ENCODE data around the gene TMPRSS2. TPM values are rescaled to one million over a fixed set of nuclear protein-coding genes. Genes with fewer than 3 reads are reported as not detected.

TMPRSS2 gene
- total and polyA plus RNA-seq, 2 donors (not counting 1 experiment from before 2014, with no cell fraction given), result not detected

DNA sequence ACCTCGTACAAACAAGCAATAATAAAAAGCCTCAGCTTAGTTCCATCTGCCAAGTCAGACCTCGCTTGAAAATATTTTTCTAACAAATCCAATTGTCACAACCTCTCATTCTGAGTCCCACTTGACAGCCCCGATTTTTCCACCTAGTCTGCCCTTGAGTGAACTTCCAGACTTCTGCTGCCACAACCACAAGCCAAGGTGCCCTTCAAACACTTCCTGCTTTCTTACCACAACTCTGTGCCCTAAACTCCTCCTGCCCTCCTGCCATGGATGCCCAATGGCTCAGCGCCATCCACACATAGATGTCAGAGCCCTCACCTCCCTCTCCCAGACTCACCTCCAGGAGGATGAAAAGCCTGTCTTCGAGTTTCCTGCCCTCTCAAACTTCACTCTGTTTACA, 3.9 kb downstream of the TMPRSS2 start:
- WGBS (ENCODE audit: insufficient coverage), result 45% methylated on average over 5 of the region's 5 CpGs
- H3K4me1 ChIP-seq (ENCODE audit: control insufficient read depth in 2 of 2, insufficient read depth in 2 of 2, low read length in 2 of 2), result no peaks in the 10 kb centered on the region
- no peak overlapping the region for H3K27ac ChIP-seq (ENCODE audit: low read length in 2 of 2)
- no peak overlapping the region for H2AFZ ChIP-seq (ENCODE audit: insufficient read depth, low read depth, low read length, poor library complexity, severe bottlenecking)
- H3K4me3 ChIP-seq (ENCODE audit: control extremely low read depth in 1 of 5, extremely low read depth in 1 of 5, insufficient read depth in 1 of 5, low read depth in 2 of 5, low read length in 4 of 5), result no peak overlapping the region
- Mint-ChIP-seq H3K9me3 (ENCODE audit: insufficient read depth) (no peaks in the 10 kb centered on the region), H3K4me1 (no peaks in the 10 kb centered on the region), H3K27ac (no peak overlapping the region), H3K27me3 (peaks cover 43% of the 10 kb centered on the region), H3K4me3 (no peak overlapping the region)
- no peaks in the 10 kb centered on the region for H4K20me1 ChIP-seq (ENCODE audit: control insufficient read depth, insufficient read depth, low read length, poor library complexity, severe bottlenecking)
- POLR2A ChIA-PET, result no interaction called here
- no peaks in the 10 kb centered on the region for H3K36me3 ChIP-seq (replicated peaks in 1 of 2; ENCODE audit: control extremely low read depth in 1 of 2, control insufficient read depth in 1 of 2, extremely low read depth in 1 of 2, insufficient read depth in 2 of 2, low read length in 1 of 2)
- CTCF ChIA-PET, result no interaction called here
- H3K27me3 ChIP-seq (replicated peaks in 1 of 4; ENCODE audit: control extremely low read depth in 1 of 4, control insufficient read depth in 3 of 4, insufficient read depth in 4 of 4, low read length in 3 of 4), result peaks cover 0 to 32% (median 4%) of the 10 kb centered on the region in 4 experiments
- intact Hi-C loops (cut with micrococcal nuclease), result no loop called here
- DNase-seq, result no peak
- no peak for TF ChIP-seq CTCF (IDR thresholded peaks at IDR 0.05)
- TF ChIP-seq EZH2 (IDR thresholded peaks at IDR 0.05; ENCODE audit: borderline replicate concordance, insufficient read depth, low read depth, low read length, poor library complexity, severe bottlenecking), result no peak
- no peak for ATAC-seq (ENCODE audit: low read depth)
- no peak overlapping the region for H3K4me2 ChIP-seq (replicated peaks; ENCODE audit: low read depth, low read length, poor library complexity, severe bottlenecking)
- no peaks in the 10 kb centered on the region for H3K79me2 ChIP-seq (ENCODE audit: control insufficient read depth, insufficient read depth, low read length)
- no peaks in the 10 kb centered on the region for H3K9me3 ChIP-seq (ENCODE audit: control extremely low read depth in 1 of 3, control insufficient read depth in 2 of 3, insufficient read depth in 1 of 3, low read length in 2 of 3)
- H3K9ac ChIP-seq (ENCODE audit: low read length), result no peak overlapping the region

DNA sequence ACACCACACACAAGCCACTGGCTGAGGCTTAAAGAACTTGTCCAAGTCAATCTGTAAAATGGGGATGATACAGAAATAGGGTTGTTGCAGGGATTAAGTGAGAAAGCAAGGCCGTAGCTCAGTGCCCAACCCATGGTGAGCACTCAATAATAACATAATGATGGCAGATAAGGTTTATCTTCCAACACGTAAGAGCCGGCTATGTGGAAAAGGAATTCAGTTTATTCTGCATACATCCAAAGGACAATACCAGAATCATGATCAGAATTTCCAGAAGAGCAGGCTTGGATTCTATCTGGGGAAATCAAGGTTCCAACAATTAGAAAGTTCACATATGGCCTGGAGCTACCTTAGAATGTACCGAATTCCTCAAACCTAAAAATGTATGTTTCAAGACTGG, 4.6 kb downstream of the TMPRSS2 start:
- Mint-ChIP-seq H3K4me1 (no peaks in the 10 kb centered on the region), H3K4me3 (no peak overlapping the region), H3K9me3 (ENCODE audit: insufficient read depth) (no peaks in the 10 kb centered on the region), H3K27ac (no peak overlapping the region), H3K27me3 (peaks cover 37% of the 10 kb centered on the region)
- intact Hi-C loops (cut with micrococcal nuclease), result no loop called here
- Histone ChIP-seq H3K9ac (ENCODE audit: low read length) (no peak overlapping the region), H3K4me2 (replicated peaks; ENCODE audit: low read depth, low read length, poor library complexity, severe bottlenecking) (no peak overlapping the region), H2AFZ (ENCODE audit: insufficient read depth, low read depth, low read length, poor library complexity, severe bottlenecking) (no peak overlapping the region), H3K36me3 (replicated peaks in 1 of 2; ENCODE audit: control extremely low read depth in 1 of 2, control insufficient read depth in 1 of 2, extremely low read depth in 1 of 2, insufficient read depth in 2 of 2, low read length in 1 of 2) (no peaks in the 10 kb centered on the region), H3K79me2 (ENCODE audit: control insufficient read depth, insufficient read depth, low read length) (no peaks in the 10 kb centered on the region), H3K27ac (ENCODE audit: low read length in 2 of 2) (no peak overlapping the region), H3K4me3 (ENCODE audit: control extremely low read depth in 1 of 5, extremely low read depth in 1 of 5, insufficient read depth in 1 of 5, low read depth in 2 of 5, low read length in 4 of 5) (no peak overlapping the region), H3K4me1 (ENCODE audit: control insufficient read depth in 2 of 2, insufficient read depth in 2 of 2, low read length in 2 of 2) (no peaks in the 10 kb centered on the region), H4K20me1 (ENCODE audit: control insufficient read depth, insufficient read depth, low read length, poor library complexity, severe bottlenecking) (no peaks in the 10 kb centered on the region), H3K9me3 (ENCODE audit: control extremely low read depth in 1 of 3, control insufficient read depth in 2 of 3, insufficient read depth in 1 of 3, low read length in 2 of 3) (no peaks in the 10 kb centered on the region), H3K27me3 (replicated peaks in 1 of 4; ENCODE audit: control extremely low read depth in 1 of 4, control insufficient read depth in 3 of 4, insufficient read depth in 4 of 4, low read length in 3 of 4) (peaks cover 0 to 25% (median 4%) of the 10 kb centered on the region in 4 experiments)
- 100% methylated on average over 2 of the region's 4 CpGs for WGBS (ENCODE audit: insufficient coverage)
- DNase-seq (no peak), ATAC-seq (ENCODE audit: low read depth) (no peak)
- TF ChIP-seq EZH2 (IDR thresholded peaks at IDR 0.05; ENCODE audit: borderline replicate concordance, insufficient read depth, low read depth, low read length, poor library complexity, severe bottlenecking) (no peak), CTCF (IDR thresholded peaks at IDR 0.05) (no peak)
- ChIA-PET CTCF (no interaction called here), POLR2A (no interaction called here)

All from B cell (primary cell).